ENCODE data around the gene ACLY.

ACLY gene

DNA sequence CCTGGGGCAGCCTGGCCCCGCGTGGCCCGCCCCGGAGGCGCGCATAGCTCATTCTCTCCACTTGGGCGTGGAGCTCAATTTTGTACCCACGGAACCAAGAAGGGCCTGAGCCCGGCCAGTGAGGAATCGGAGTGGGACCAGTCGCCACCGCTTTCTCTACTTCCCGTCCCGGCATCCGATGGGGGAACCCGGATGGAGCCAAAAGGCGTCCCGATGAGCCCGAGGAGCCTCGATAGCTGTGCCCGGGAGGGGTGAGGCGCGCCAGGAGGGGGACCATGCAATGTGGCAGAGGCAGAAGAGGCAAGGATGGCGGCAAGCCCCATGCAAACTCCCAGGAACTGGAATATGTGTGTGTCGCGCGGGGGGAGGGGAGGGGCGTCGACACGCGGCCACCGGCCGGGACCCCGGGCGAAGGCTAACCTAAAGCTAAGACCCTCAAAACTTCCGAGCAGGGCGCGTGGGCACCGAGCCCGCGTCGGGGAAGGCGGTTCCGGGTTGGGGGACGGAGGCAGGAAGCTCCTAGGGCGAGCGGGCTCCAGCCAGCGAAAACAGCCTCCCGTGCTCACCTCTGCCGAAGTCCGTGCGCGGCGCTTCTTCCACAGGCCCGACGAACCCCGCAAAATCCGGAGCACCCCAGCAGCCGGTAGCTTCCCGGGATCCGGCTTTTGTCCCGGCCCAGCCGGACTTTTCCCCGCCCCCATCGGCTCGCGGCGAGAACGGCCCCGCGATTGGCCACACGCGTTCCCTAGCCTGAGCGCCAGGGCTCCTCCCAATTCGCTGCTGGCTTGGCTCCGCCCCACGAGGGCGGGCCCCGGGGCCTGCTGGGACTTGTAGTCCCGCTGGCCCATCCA lies at the start of gene ACLY:
ACLY (minus strand) TSS at position 638 of the 851 bp plus-strand sequence. CDS start 5,078 bp downstream, outside the sequence.
- Histone ChIP-seq H3K9ac (ENCODE audit: low read depth, low read length) (peak within 1 kb of the TSS; percentile 88), H3K9me3 (ENCODE audit: control insufficient read depth, insufficient read depth, low read length) (no peaks in the 10 kb centered on the region), H3K36me3 (ENCODE audit: control insufficient read depth, insufficient read depth, low read length) (peaks cover 16% of the 10 kb centered on the region), H3K4me3 (ENCODE audit: low read depth, low read length) (peak within 1 kb of the TSS; percentile 91), H3K27ac (ENCODE audit: low read depth, low read length) (peak within 1 kb of the TSS; percentile 90), H3K27me3 (ENCODE audit: control insufficient read depth, insufficient read depth, low read length) (no peaks in the 10 kb centered on the region), H3K4me1 (ENCODE audit: control insufficient read depth, insufficient read depth, low read length) (peaks cover 30% of the 10 kb centered on the region)

DNA sequence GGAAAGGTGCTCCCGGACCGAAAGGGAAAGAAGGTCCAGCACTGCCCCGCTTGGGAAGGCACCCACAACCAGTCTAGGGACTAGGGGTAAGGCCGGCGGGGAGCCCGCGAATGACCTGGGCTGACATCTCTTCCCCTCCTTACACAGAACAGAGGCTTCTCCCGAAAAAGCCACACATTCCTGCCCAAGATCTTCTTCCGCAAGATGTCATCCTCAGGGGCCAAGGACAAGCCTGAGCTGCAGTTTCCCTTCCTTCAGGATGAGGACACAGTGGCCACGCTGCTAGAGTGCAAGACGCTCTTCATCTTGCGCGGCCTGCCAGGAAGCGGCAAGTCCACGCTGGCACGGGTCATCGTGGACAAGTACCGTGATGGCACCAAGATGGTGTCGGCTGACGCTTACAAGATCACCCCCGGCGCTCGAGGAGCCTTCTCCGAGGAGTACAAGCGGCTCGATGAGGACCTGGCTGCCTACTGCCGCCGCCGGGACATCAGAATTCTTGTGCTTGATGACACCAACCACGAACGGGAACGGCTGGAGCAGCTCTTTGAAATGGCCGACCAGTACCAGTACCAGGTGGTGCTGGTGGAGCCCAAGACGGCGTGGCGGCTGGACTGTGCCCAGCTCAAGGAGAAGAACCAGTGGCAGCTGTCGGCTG lies 49.3 kb upstream of the ACLY start:
- no peaks in the 10 kb centered on the region for H3K9me3 ChIP-seq (ENCODE audit: control insufficient read depth, insufficient read depth, low read length)
- peaks cover 10% of the 10 kb centered on the region for H3K4me1 ChIP-seq (ENCODE audit: control insufficient read depth, insufficient read depth, low read length)
- H3K27ac ChIP-seq (ENCODE audit: low read depth, low read length): no peak overlapping the region
- H3K27me3 ChIP-seq (ENCODE audit: control insufficient read depth, insufficient read depth, low read length): no peaks in the 10 kb centered on the region
- peaks cover 37% of the 10 kb centered on the region for H3K36me3 ChIP-seq (ENCODE audit: control insufficient read depth, insufficient read depth, low read length)
- H3K9ac ChIP-seq (ENCODE audit: low read depth, low read length): no peak overlapping the region
- H3K4me3 ChIP-seq (ENCODE audit: low read depth, low read length): peak overlapping the region; percentile 85; the same call in 1 of the 2 replicates

DNA sequence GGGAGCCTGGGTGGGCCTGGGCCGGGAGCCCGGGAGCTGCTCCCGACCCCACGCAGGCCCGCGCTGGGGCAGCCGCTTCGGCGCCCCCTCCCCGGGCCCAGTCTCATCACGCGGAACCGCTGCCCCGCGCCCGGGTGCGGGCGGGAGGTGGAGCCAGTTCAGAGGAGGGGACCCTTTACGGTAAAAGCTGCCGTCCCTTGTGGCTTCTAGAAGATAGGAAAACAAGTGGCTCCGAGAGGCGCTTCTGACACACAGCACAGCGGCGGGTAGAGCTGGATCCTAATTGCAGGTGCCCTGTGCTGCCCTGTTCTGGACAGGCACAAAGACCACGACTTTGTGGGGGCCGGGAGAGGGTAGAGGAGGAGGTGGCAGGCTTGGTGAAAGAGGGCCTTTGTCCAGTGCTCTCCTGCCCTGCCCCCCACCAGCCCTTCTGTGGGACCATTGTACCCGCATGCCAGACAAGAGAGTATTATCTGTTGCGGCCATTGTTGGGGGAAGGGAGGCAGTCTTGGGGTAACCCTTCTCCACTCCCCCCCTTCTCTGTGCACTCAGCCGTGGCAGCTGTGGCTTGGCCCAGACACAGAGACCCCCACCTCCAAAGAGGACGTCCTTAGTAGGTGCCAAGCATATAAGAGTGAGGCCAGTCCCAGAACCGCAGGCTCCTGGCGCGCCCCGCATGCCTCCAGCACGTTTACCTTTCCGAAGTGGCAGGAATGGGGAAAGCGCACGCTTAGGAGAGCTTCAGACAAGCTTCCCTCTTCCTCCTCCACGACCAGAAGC lies 48.6 kb upstream of the ACLY start:
- Histone ChIP-seq H3K4me1 (ENCODE audit: control insufficient read depth, insufficient read depth, low read length) (peaks cover 10% of the 10 kb centered on the region), H3K27ac (ENCODE audit: low read depth, low read length) (peak overlapping the region; percentile 78), H3K27me3 (ENCODE audit: control insufficient read depth, insufficient read depth, low read length) (no peaks in the 10 kb centered on the region), H3K9ac (ENCODE audit: low read depth, low read length) (peak overlapping the region; percentile 82), H3K9me3 (ENCODE audit: control insufficient read depth, insufficient read depth, low read length) (no peaks in the 10 kb centered on the region), H3K36me3 (ENCODE audit: control insufficient read depth, insufficient read depth, low read length) (peaks cover 30% of the 10 kb centered on the region), H3K4me3 (ENCODE audit: low read depth, low read length) (peak overlapping the region; percentile 85)

- H3K4me3 ChIP-seq (ENCODE audit: low read depth, low read length): peak within 1 kb of the TSS; percentile 85
- no peaks in the 10 kb centered on the region for H3K27me3 ChIP-seq (ENCODE audit: control insufficient read depth, insufficient read depth, low read length)
- peaks cover 10% of the 10 kb centered on the region for H3K4me1 ChIP-seq (ENCODE audit: control insufficient read depth, insufficient read depth, low read length)
- H3K27ac ChIP-seq (ENCODE audit: low read depth, low read length): peak within 1 kb of the TSS; percentile 87
- H3K9ac ChIP-seq (ENCODE audit: low read depth, low read length): peak within 1 kb of the TSS; percentile 82
- H3K9me3 ChIP-seq (ENCODE audit: control insufficient read depth, insufficient read depth, low read length): no peaks in the 10 kb centered on the region
- peaks cover 23% of the 10 kb centered on the region for H3K36me3 ChIP-seq (ENCODE audit: control insufficient read depth, insufficient read depth, low read length)
Measured at GRCh38 chr17:41966463-41967140, 47.9 kb upstream of the ACLY start, which contains the start of gene CNP. Gene CNP (plus strand): TSS chr17:41966795. CDS start chr17:41966885, 90 bp downstream.

DNA sequence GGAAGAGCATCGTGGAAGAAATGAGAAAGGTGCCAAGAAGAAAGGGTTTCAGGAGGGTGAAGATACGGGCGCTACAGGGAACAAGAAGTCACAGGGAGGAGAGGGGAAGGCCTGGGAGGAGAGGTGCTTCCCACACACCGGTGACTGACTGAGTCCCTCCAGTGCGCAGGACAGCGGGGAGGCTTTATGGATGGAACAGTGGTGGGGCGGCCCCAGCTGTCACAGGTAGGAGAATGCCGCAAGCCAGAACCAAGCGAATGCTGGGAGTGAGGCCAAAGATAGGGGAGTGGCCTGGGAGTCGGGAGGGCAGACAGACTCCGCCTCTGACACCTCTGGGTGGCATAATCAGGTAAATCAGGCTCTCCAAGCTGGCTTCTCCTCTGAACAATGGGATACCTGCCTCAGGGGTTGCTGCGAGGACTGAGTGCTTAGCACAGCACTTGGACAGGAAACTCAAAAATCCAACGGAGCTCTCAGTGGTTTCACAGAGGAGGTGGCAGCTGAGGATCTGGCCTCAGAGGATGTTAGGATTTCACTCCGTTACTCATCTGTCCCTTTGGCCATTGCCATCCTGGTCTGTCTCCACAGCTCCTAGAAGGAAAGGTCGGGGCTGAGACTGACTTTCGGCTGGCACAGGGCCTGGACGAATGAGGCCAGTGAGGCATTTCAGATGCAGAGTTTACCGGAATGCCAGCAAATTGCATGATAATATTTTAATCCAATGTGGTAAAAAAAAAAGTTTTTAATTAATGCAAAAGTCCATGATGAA lies 47.1 kb upstream of the ACLY start:
- Histone ChIP-seq H3K9ac (ENCODE audit: low read depth, low read length) (peak overlapping the region; percentile 2; the same call in 1 of the 2 replicates), H3K9me3 (ENCODE audit: control insufficient read depth, insufficient read depth, low read length) (no peaks in the 10 kb centered on the region), H3K27me3 (ENCODE audit: control insufficient read depth, insufficient read depth, low read length) (no peaks in the 10 kb centered on the region), H3K4me1 (ENCODE audit: control insufficient read depth, insufficient read depth, low read length) (peaks cover 10% of the 10 kb centered on the region), H3K4me3 (ENCODE audit: low read depth, low read length) (peak overlapping the region; percentile 85), H3K36me3 (ENCODE audit: control insufficient read depth, insufficient read depth, low read length) (peaks cover 18% of the 10 kb centered on the region), H3K27ac (ENCODE audit: low read depth, low read length) (peak overlapping the region; percentile 87)

GRCh38 chr17:41962768-41963434 lies 44.1 kb upstream of the ACLY start:
- Histone ChIP-seq H3K36me3 (ENCODE audit: control insufficient read depth, insufficient read depth, low read length) (peaks cover under 1% of the 10 kb centered on the region; the same call in 1 of the 2 replicates), H3K27ac (ENCODE audit: low read depth, low read length) (no peak overlapping the region), H3K4me1 (ENCODE audit: control insufficient read depth, insufficient read depth, low read length) (peaks cover 19% of the 10 kb centered on the region), H3K9me3 (ENCODE audit: control insufficient read depth, insufficient read depth, low read length) (no peaks in the 10 kb centered on the region), H3K4me3 (ENCODE audit: low read depth, low read length) (no peak overlapping the region), H3K27me3 (ENCODE audit: control insufficient read depth, insufficient read depth, low read length) (no peaks in the 10 kb centered on the region), H3K9ac (ENCODE audit: low read depth, low read length) (no peak overlapping the region)

- no peaks in the 10 kb centered on the region for H3K9me3 ChIP-seq (ENCODE audit: control insufficient read depth, insufficient read depth, low read length)
- no peak overlapping the region for H3K4me3 ChIP-seq (ENCODE audit: low read depth, low read length)
- H3K27ac ChIP-seq (ENCODE audit: low read depth, low read length): no peak overlapping the region
- H3K27me3 ChIP-seq (ENCODE audit: control insufficient read depth, insufficient read depth, low read length): no peaks in the 10 kb centered on the region
- H3K9ac ChIP-seq (ENCODE audit: low read depth, low read length): no peak overlapping the region
- no peaks in the 10 kb centered on the region for H3K36me3 ChIP-seq (ENCODE audit: control insufficient read depth, insufficient read depth, low read length)
- peaks cover 20% of the 10 kb centered on the region for H3K4me1 ChIP-seq (ENCODE audit: control insufficient read depth, insufficient read depth, low read length)
Measured at GRCh38 chr17:41962111-41962510, 43.4 kb upstream of the ACLY start.

GRCh38 chr17:41959336-41960095 lies 40.8 kb upstream of the ACLY start:
- Histone ChIP-seq H3K36me3 (ENCODE audit: control insufficient read depth, insufficient read depth, low read length) (no peaks in the 10 kb centered on the region), H3K4me3 (ENCODE audit: low read depth, low read length) (no peak overlapping the region), H3K9me3 (ENCODE audit: control insufficient read depth, insufficient read depth, low read length) (no peaks in the 10 kb centered on the region), H3K4me1 (ENCODE audit: control insufficient read depth, insufficient read depth, low read length) (peaks cover 16% of the 10 kb centered on the region), H3K27ac (ENCODE audit: low read depth, low read length) (peak overlapping the region; percentile 51), H3K27me3 (ENCODE audit: control insufficient read depth, insufficient read depth, low read length) (no peaks in the 10 kb centered on the region), H3K9ac (ENCODE audit: low read depth, low read length) (no peak overlapping the region)

GRCh38 chr17:41959030-41959335 lies 40.2 kb upstream of the ACLY start:
- Histone ChIP-seq H3K9me3 (ENCODE audit: control insufficient read depth, insufficient read depth, low read length) (no peaks in the 10 kb centered on the region), H3K36me3 (ENCODE audit: control insufficient read depth, insufficient read depth, low read length) (no peaks in the 10 kb centered on the region), H3K27ac (ENCODE audit: low read depth, low read length) (peak overlapping the region; percentile 51), H3K4me1 (ENCODE audit: control insufficient read depth, insufficient read depth, low read length) (peaks cover 16% of the 10 kb centered on the region), H3K9ac (ENCODE audit: low read depth, low read length) (no peak overlapping the region), H3K4me3 (ENCODE audit: low read depth, low read length) (no peak overlapping the region), H3K27me3 (ENCODE audit: control insufficient read depth, insufficient read depth, low read length) (no peaks in the 10 kb centered on the region)
